Loucy (cell line): Measurements from ENCODE around the gene ANXA5.

Experiments used
- CTCF ChIP-seq: fragments of 200-600 bp; sonication (generic); conservative IDR thresholded peaks from 2 replicates; pipeline ENCODE4 v1.5.1; 2014; ENCODE audit warnings: mild to moderate bottlenecking, antibody characterized with exemption, low read length
- EZH2phosphoT487 ChIP-seq: fragments of 200-600 bp; IDR thresholded peaks from 2 replicates; pipeline ENCODE4 v1.6.1; 2018; ENCODE audit warnings: antibody characterized with exemption, mild to moderate bottlenecking, moderate library complexity, borderline replicate concordance

GRCh38 chr4:121696581-121697461 is at the start of gene ANXA5:
- TF ChIP-seq CTCF: no peak
- TF ChIP-seq EZH2phosphoT487: no peak
